B cell (primary cell): ENCODE measurements around the gene ACSL4. TPM values are rescaled to one million over a fixed set of nuclear protein-coding genes. Genes with fewer than 3 reads are reported as not detected.

Source experiments
- ATAC-seq: fragments of 200-7000 bp; cut with Tn5 transposase; one replicate; pipeline ENCODE4 v1.10.0; 2021; ENCODE audit warnings: low read depth, mild to moderate bottlenecking, moderate number of reproducible peaks, moderate library complexity
- CTCF ChIA-PET: fragments of 350-600 bp; sonication (Branson Sonifier 250); formaldehyde crosslinking; loops from one replicate; lab custom pipeline; 2021; ENCODE audit warnings: antibody characterized with exemption, inconsistent platforms; lab: Charles Lee
- POLR2A ChIA-PET: fragments of 350-600 bp; sonication (Branson Sonifier 250); formaldehyde crosslinking; loops from one replicate; lab custom pipeline; 2021; ENCODE audit warnings: antibody characterized with exemption; lab: Charles Lee
- DNase-seq: peaks from one replicate; pipeline ENCODE4 v3.0.0; 2013
- H2AFZ ChIP-seq: 2 replicates; pipeline ENCODE4 v1.6.1; 2012; ENCODE audit warnings: mild to moderate bottlenecking, low read depth, low read length; ENCODE audit not compliant: insufficient read depth, poor library complexity, severe bottlenecking
- H3K27ac ChIP-seq, 2 donors: 1 replicate in 1 of 2; 2 replicates in 1 of 2; pipeline ENCODE4 v1.5.1; 2012 to 2013; ENCODE audit warnings: low read length in 2 of 2, mild to moderate bottlenecking in 2 of 2, moderate library complexity in 1 of 2
- H3K27me3 ChIP-seq, 4 experiments: fragments of 200-600 bp in 1 of 4; sonication (generic) in 1 of 4; replicated peaks in 1 of 4; 1 replicate in 2 of 4; 2 replicates in 2 of 4; pipeline versions ENCODE4 v1.6.1 to v1.7.0; 2013 to 2016; ENCODE audit warnings: low read length in 3 of 4, mild to moderate bottlenecking in 2 of 4, mixed read lengths in 1 of 4, moderate library complexity in 1 of 4; ENCODE audit not compliant: insufficient read depth in 4 of 4, control insufficient read depth in 3 of 4; ENCODE audit errors: control extremely low read depth in 1 of 4
- H3K36me3 ChIP-seq, 2 experiments: replicated peaks in 1 of 2; 1 replicate in 1 of 2; 2 replicates in 1 of 2; pipeline versions ENCODE4 v1.6.1 to v1.7.1; 2013; ENCODE audit warnings: low read length in 1 of 2; ENCODE audit not compliant: insufficient read depth in 2 of 2, control insufficient read depth in 1 of 2; ENCODE audit errors: control extremely low read depth in 1 of 2, extremely low read depth in 1 of 2
- H3K4me1 ChIP-seq, 2 donors: fragments of 200-600 bp in 1 of 2; sonication (generic) in 1 of 2; 1 replicate in 1 of 2; 2 replicates in 1 of 2; pipeline versions ENCODE4 v1.5.1 to v1.6.1; 2013 to 2017; ENCODE audit warnings: low read length in 2 of 2; ENCODE audit not compliant: control insufficient read depth in 2 of 2, insufficient read depth in 2 of 2
- H3K4me2 ChIP-seq: replicated peaks from 2 replicates; pipeline ENCODE3; 2012; ENCODE audit warnings: mild to moderate bottlenecking, low read depth, low read length; ENCODE audit not compliant: poor library complexity, severe bottlenecking
- H3K4me3 ChIP-seq, 5 experiments: fragments of 200-600 bp in 1 of 5; sonication (generic) in 1 of 5; 1 replicate in 3 of 5; 2 replicates in 2 of 5; pipeline versions ENCODE4 v1.5.1 to v1.7.0; 2011 to 2016; ENCODE audit warnings: low read length in 4 of 5, mild to moderate bottlenecking in 4 of 5, low read depth in 2 of 5, control low read depth in 1 of 5, moderate library complexity in 1 of 5; ENCODE audit not compliant: insufficient read depth in 1 of 5; ENCODE audit errors: control extremely low read depth in 1 of 5, extremely low read depth in 1 of 5
- H3K79me2 ChIP-seq: fragments of 200-600 bp; sonication (generic); one replicate; pipeline ENCODE4 v1.6.0; 2016; ENCODE audit warnings: low read length; ENCODE audit not compliant: control insufficient read depth, insufficient read depth
- H3K9ac ChIP-seq: fragments of 200-600 bp; sonication (generic); 2 replicates; pipeline ENCODE4 v1.6.1; 2017; ENCODE audit warnings: mild to moderate bottlenecking, low read length, moderate library complexity
- H3K9me3 ChIP-seq, 3 donors: one replicate each; pipeline versions ENCODE4 v1.6.1 to v1.7.1; 2013; ENCODE audit warnings: low read length in 2 of 3; ENCODE audit not compliant: control insufficient read depth in 2 of 3, insufficient read depth in 1 of 3; ENCODE audit errors: control extremely low read depth in 1 of 3
- H4K20me1 ChIP-seq: 2 replicates; pipeline ENCODE4 v1.6.0; 2012; ENCODE audit warnings: mild to moderate bottlenecking, low read length; ENCODE audit not compliant: insufficient read depth, control insufficient read depth, poor library complexity, severe bottlenecking
- H3K27ac Mint-ChIP-seq: one replicate; pipeline ENCODE4 v1.8.0; 2021; ENCODE audit warnings: mixed read lengths
- H3K27me3 Mint-ChIP-seq: one replicate; pipeline ENCODE4 v1.8.0; 2021; ENCODE audit warnings: mixed read lengths
- H3K4me1 Mint-ChIP-seq: one replicate; pipeline ENCODE4 v1.8.0; 2021; ENCODE audit warnings: mixed read lengths
- H3K4me3 Mint-ChIP-seq: one replicate; pipeline ENCODE4 v1.8.0; 2021; ENCODE audit warnings: mixed read lengths
- H3K9me3 Mint-ChIP-seq: one replicate; pipeline ENCODE4 v1.8.0; 2022; ENCODE audit warnings: mixed read lengths; ENCODE audit not compliant: insufficient read depth
- CTCF ChIP-seq: fragments of 200-600 bp; IDR thresholded peaks from one replicate; pipeline ENCODE4 v1.8.0; 2022; ENCODE audit warnings: antibody characterized with exemption, mild to moderate bottlenecking
- EZH2 ChIP-seq: IDR thresholded peaks from 2 replicates; pipeline ENCODE4 v1.6.1; 2012; ENCODE audit warnings: borderline replicate concordance, low read depth, mild to moderate bottlenecking, moderate library complexity, low read length; ENCODE audit not compliant: insufficient read depth, poor library complexity, severe bottlenecking
- WGBS: methylation state at CpG from one replicate; pipeline ENCODE4 v1.1.5; 2013; ENCODE audit warnings: missing lambda C conversion rate; ENCODE audit not compliant: insufficient coverage; 5-methylcytosine and 5-hydroxymethylcytosine counted together
- intact Hi-C: fragments of 100-400 bp; cut with micrococcal nuclease; formaldehyde crosslinking; loops from one replicate; pipeline ENCODE4 v1.10.0; 2022
- polyA plus RNA-seq: library from polyadenylated mRNA; depleted of rRNA; stranded (reverse); fragments of >200 nt; gene quantifications from 2 replicates; pipeline ENCODE4 v1.2.3, GENCODE V29; 2012
- total RNA-seq, 2 donors: library from RNA; stranded (reverse); fragments of 120-200 nt in 1 of 2; gene quantifications; 1 replicate in 1 of 2; 2 replicates in 1 of 2; pipeline versions ENCODE4 v1.2.3 to v1.2.4, GENCODE V29; 2013 to 2022

Gene ACSL4
- total and polyA plus RNA-seq, 2 donors (not counting 1 experiment from before 2014, with no cell fraction given) = 4.0 to 29.1 TPM

- POLR2A ChIA-PET = no interaction called here
- no CpG with 5 or more reads among the region's 4 CpGs for WGBS
- Histone ChIP-seq H3K4me1 (peaks cover 25 to 30% of the 10 kb centered on the region in 2 donors), H3K4me3 (peak overlapping the region in 3 of 5 experiments; percentile 18 to 39 (median 32)), H3K27me3 (no peaks in the 10 kb centered on the region), H3K79me2 (peaks cover 54% of the 10 kb centered on the region), H3K27ac (peak overlapping the region in 1 of 2 donors; percentile 26), H4K20me1 (peaks cover 7% of the 10 kb centered on the region), H2AFZ (no peak overlapping the region), H3K9me3 (no peaks in the 10 kb centered on the region), H3K36me3 (peaks cover 0 to 3% of the 10 kb centered on the region in 2 experiments), H3K9ac (peak overlapping the region; percentile 31), H3K4me2 (peak overlapping the region; percentile 61)
- ATAC-seq (peak; percentile 14), DNase-seq (peak; percentile 13)
- peak overlapping the region; percentile 80 for H3K27ac Mint-ChIP-seq
- no peaks in the 10 kb centered on the region for H3K9me3 Mint-ChIP-seq
- intact Hi-C loops = no loop called here
- H3K27me3 Mint-ChIP-seq = no peaks in the 10 kb centered on the region
- peaks cover 42% of the 10 kb centered on the region for H3K4me1 Mint-ChIP-seq
- peak overlapping the region; percentile 72 for H3K4me3 Mint-ChIP-seq
- CTCF ChIA-PET = interaction anchor here (1.1 to 9.5 kb wide), 3 partner anchors 53 to 182 kb away, joined by 3 to 115 read pairs (median 18); no protein-coding TSS in a partner anchor
- TF ChIP-seq EZH2 (no peak), CTCF (no peak)
Observed at GRCh38 chrX:109707720-109708119, 25.3 kb downstream of the ACSL4 start.

GRCh38 chrX:109707319-109707718 is 25.7 kb downstream of the ACSL4 start:
- ChIA-PET CTCF (interaction anchor here (1.1 to 9.5 kb wide), 2 partner anchors 53 to 183 kb away, joined by 3 to 115 read pairs; no protein-coding TSS in a partner anchor), POLR2A (no interaction called here)
- Histone ChIP-seq H3K79me2 (peaks cover 54% of the 10 kb centered on the region), H3K36me3 (peaks cover 0 to 3% of the 10 kb centered on the region in 2 experiments), H3K27ac (peak overlapping the region in 1 of 2 donors; percentile 26), H3K4me3 (peak overlapping the region in 4 of 5 experiments; percentile 8 to 39 (median 25)), H4K20me1 (peaks cover 4% of the 10 kb centered on the region), H3K9me3 (no peaks in the 10 kb centered on the region), H3K9ac (peak overlapping the region; percentile 31), H3K4me2 (peak overlapping the region; percentile 61), H3K4me1 (peaks cover 25 to 30% of the 10 kb centered on the region in 2 donors), H2AFZ (no peak overlapping the region), H3K27me3 (no peaks in the 10 kb centered on the region)
- intact Hi-C loops = no loop called here
- Mint-ChIP-seq H3K4me1 (peaks cover 42% of the 10 kb centered on the region), H3K9me3 (no peaks in the 10 kb centered on the region), H3K27ac (peak overlapping the region; percentile 80), H3K27me3 (no peaks in the 10 kb centered on the region), H3K4me3 (peak overlapping the region; percentile 72)
- no CpG with 5 or more reads among the region's 5 CpGs for WGBS
- DNase-seq (peak; percentile 14), ATAC-seq (no peak)
- TF ChIP-seq CTCF = no peak
